ENCODE results near the gene IQCM.

Gene IQCM, protein sequence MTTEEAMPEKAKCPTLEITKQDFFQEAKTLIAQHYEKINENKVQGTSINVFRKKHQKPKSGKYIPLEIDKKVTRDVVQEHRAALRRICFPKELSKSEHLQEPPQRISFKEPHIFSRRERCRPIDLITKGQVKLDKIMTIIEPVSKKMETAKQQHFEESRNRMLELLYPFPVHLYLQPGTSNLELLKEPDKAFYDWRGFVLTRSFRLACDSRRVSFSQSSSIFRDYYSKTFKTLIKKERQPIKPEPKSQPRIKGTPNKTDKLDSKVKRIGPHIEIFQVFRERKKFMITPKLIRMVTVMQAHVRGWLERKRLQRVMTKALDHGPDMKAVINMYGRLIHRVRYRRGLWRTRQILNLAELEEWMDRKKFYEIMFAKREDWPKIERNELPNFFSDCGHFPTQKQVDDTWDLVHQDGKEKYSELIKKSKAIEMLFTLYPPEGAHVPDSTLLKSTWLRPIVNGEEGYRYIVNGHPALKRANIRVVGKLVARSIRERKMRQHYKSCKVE

DNA sequence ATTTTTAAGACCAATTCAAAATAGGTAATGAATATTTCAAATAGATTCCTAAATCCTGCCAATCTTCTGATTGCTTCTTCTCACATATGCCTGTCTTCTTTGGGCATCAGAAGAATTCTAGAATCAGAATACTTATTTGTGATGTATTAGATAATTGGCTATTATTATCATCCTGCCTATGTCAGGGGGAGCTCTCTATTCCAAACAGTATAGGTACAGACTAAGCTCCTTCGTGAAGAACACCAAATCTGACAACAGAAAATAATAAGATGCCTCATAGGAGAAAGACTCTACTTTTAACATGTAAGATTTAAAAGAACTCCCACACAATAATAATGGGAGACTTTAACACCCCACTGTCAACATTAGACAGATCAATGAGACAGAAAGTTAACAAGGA is at the start of gene IQCM:
Gene IQCM, minus strand, starts transcription at position 101 of the 400 bp plus-strand sequence. CDS start 73,152 bp downstream, outside the sequence.
- H3K9ac ChIP-seq (ENCODE audit: low read depth, low read length), result no peak within 1 kb of the TSS
- H3K9me3 ChIP-seq (ENCODE audit: control insufficient read depth, insufficient read depth, low read length), result no peaks in the 10 kb centered on the region
- no peak within 1 kb of the TSS for H3K4me3 ChIP-seq (ENCODE audit: low read depth, low read length)
- no peaks in the 10 kb centered on the region for H3K36me3 ChIP-seq (ENCODE audit: control insufficient read depth, insufficient read depth, low read length)
- H3K27me3 ChIP-seq (ENCODE audit: control insufficient read depth, insufficient read depth, low read length), result no peaks in the 10 kb centered on the region
- H3K4me1 ChIP-seq (ENCODE audit: control insufficient read depth, insufficient read depth, low read length), result no peaks in the 10 kb centered on the region

DNA sequence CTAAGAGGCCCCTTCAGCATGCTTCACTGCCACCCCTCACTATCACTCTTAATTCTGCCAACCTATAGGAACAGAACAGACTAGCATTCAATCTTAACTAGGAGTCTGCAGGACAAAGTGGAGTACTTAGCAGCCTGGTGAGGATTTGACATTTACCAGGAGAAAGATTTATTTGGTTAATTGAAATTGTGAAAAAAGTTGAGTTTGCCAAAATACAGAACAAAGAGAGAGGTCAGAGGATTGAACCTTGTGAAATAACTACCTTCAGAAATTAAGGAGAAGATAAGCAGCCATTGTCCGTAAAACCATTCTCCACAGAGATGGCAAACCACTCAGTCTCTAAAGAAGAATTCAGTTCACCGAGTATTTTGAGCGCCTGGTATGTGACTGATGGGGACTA is 41.8 kb upstream of the IQCM start:
- H3K27me3 ChIP-seq (ENCODE audit: control insufficient read depth, insufficient read depth, low read length), result no peaks in the 10 kb centered on the region
- H3K4me1 ChIP-seq (ENCODE audit: control insufficient read depth, insufficient read depth, low read length), result no peaks in the 10 kb centered on the region
- H3K4me3 ChIP-seq (ENCODE audit: low read depth, low read length), result no peak overlapping the region
- no peak overlapping the region for H3K9ac ChIP-seq (ENCODE audit: low read depth, low read length)
- H3K9me3 ChIP-seq (ENCODE audit: control insufficient read depth, insufficient read depth, low read length), result no peaks in the 10 kb centered on the region
- no peaks in the 10 kb centered on the region for H3K36me3 ChIP-seq (ENCODE audit: control insufficient read depth, insufficient read depth, low read length)

DNA sequence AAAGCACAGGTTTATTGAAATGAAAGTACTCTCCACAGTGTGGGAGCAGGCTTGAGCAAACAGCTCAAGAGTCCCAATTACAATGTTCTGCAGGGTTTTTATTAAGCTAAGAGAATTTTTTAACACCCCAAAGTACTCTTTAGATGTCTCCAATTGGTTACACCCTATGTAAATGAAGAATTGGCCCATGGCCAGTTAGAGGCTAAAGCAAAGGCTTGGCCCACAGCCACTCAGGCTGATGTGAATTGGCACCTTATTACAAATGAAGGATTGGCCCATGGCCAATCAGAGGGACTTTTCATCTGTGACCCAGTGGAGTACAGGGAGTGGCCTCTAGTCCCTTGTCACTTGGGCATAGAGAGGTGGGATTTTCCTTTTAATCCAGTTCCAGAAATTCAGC is 30.1 kb upstream of the IQCM start:
- no peak overlapping the region for H3K9ac ChIP-seq (ENCODE audit: low read depth, low read length)
- H3K4me3 ChIP-seq (ENCODE audit: low read depth, low read length), result no peak overlapping the region
- H3K36me3 ChIP-seq (ENCODE audit: control insufficient read depth, insufficient read depth, low read length), result no peaks in the 10 kb centered on the region
- H3K9me3 ChIP-seq (ENCODE audit: control insufficient read depth, insufficient read depth, low read length), result no peaks in the 10 kb centered on the region
- H3K27me3 ChIP-seq (ENCODE audit: control insufficient read depth, insufficient read depth, low read length), result no peaks in the 10 kb centered on the region
- H3K4me1 ChIP-seq (ENCODE audit: control insufficient read depth, insufficient read depth, low read length), result no peaks in the 10 kb centered on the region

DNA sequence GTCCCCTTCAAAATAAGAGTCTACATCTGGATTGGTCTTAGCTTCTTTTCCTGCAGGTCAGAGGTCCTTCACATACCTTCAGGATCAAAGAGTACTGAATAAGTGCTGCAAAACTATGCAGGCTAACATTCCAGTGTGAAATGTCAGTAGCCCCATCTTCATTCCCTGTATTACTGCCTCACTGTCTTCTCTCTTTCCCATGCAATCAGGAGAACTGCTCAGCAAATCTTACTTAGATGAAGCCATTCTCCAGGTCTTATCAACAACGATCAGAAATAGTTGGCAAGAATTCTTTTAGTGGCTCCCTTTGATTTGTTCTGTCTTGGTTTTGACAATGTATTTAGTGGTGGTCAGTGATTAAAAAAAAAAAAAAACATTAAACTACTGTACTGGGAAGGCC is 26.0 kb upstream of the IQCM start:
- Histone ChIP-seq H3K4me1 (ENCODE audit: control insufficient read depth, insufficient read depth, low read length) (no peaks in the 10 kb centered on the region), H3K9me3 (ENCODE audit: control insufficient read depth, insufficient read depth, low read length) (no peaks in the 10 kb centered on the region), H3K9ac (ENCODE audit: low read depth, low read length) (no peak overlapping the region), H3K36me3 (ENCODE audit: control insufficient read depth, insufficient read depth, low read length) (no peaks in the 10 kb centered on the region), H3K27me3 (ENCODE audit: control insufficient read depth, insufficient read depth, low read length) (no peaks in the 10 kb centered on the region), H3K4me3 (ENCODE audit: low read depth, low read length) (no peak overlapping the region)

DNA sequence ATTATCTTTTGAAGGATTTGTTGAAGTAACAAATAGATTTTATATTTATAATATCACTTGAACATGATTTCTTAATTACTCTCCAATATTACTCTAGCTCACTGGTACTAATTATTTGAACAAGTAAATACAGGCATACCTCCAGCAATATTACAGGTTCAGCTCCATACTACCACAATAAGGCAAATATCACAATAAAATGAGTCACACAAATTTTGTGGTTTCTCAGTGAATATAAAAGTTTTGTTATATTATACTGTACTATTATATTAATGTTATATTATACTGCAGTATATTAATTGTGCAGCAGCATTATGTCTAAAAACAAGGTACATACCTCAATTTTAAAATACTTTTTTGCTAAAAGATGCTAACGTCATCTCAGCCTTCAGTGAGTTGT is 22.4 kb upstream of the IQCM start:
- H3K4me1 ChIP-seq (ENCODE audit: control insufficient read depth, insufficient read depth, low read length), result no peaks in the 10 kb centered on the region
- H3K4me3 ChIP-seq (ENCODE audit: low read depth, low read length), result no peak overlapping the region
- no peaks in the 10 kb centered on the region for H3K36me3 ChIP-seq (ENCODE audit: control insufficient read depth, insufficient read depth, low read length)
- H3K9me3 ChIP-seq (ENCODE audit: control insufficient read depth, insufficient read depth, low read length), result no peaks in the 10 kb centered on the region
- no peak overlapping the region for H3K9ac ChIP-seq (ENCODE audit: low read depth, low read length)
- H3K27me3 ChIP-seq (ENCODE audit: control insufficient read depth, insufficient read depth, low read length), result no peaks in the 10 kb centered on the region

DNA sequence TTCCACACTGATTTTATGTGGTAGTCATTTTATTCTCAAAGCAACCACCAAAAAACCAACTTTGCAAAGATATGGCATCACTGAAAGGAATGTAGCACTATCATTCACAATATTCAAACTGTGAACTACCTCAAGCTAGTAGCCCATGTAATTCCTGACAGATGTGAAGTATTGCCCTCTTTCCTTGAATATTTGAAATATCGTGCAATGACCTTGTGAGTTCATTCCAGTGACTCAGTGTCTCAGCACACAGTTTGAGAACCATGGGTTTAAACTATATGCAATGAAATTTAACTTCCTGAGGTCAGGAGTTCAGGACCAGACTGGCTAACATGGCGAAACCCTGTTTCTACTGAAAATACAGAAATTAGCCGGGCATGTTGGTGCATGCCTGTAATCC is 20.9 kb upstream of the IQCM start:
- Histone ChIP-seq H3K9me3 (ENCODE audit: control insufficient read depth, insufficient read depth, low read length) (no peaks in the 10 kb centered on the region), H3K4me3 (ENCODE audit: low read depth, low read length) (no peak overlapping the region), H3K4me1 (ENCODE audit: control insufficient read depth, insufficient read depth, low read length) (no peaks in the 10 kb centered on the region), H3K36me3 (ENCODE audit: control insufficient read depth, insufficient read depth, low read length) (no peaks in the 10 kb centered on the region), H3K9ac (ENCODE audit: low read depth, low read length) (no peak overlapping the region), H3K27me3 (ENCODE audit: control insufficient read depth, insufficient read depth, low read length) (no peaks in the 10 kb centered on the region)

DNA sequence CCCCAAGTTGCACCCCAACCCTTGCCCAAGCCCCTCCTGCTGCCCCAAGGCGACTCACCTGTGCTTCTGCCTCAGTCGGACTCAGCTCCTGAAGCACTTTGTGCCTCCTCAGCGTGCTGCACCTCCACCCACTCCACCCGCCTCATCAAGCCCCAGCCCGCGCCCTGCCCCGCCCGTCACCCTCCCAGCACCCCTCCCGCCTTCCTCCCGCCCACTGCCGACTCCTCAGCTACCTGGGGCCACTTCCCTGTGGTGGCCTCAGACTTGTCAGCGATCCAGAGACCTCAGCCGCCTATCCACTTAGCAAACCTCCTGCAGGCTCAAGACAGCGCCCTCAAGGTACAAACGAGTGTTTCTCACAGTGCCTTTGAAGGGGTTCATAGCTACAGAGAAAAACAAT is 19.6 kb upstream of the IQCM start:
- H3K9me3 ChIP-seq (ENCODE audit: control insufficient read depth, insufficient read depth, low read length), result no peaks in the 10 kb centered on the region
- no peak overlapping the region for H3K9ac ChIP-seq (ENCODE audit: low read depth, low read length)
- no peak overlapping the region for H3K4me3 ChIP-seq (ENCODE audit: low read depth, low read length)
- no peaks in the 10 kb centered on the region for H3K36me3 ChIP-seq (ENCODE audit: control insufficient read depth, insufficient read depth, low read length)
- no peaks in the 10 kb centered on the region for H3K4me1 ChIP-seq (ENCODE audit: control insufficient read depth, insufficient read depth, low read length)
- no peaks in the 10 kb centered on the region for H3K27me3 ChIP-seq (ENCODE audit: control insufficient read depth, insufficient read depth, low read length)

DNA sequence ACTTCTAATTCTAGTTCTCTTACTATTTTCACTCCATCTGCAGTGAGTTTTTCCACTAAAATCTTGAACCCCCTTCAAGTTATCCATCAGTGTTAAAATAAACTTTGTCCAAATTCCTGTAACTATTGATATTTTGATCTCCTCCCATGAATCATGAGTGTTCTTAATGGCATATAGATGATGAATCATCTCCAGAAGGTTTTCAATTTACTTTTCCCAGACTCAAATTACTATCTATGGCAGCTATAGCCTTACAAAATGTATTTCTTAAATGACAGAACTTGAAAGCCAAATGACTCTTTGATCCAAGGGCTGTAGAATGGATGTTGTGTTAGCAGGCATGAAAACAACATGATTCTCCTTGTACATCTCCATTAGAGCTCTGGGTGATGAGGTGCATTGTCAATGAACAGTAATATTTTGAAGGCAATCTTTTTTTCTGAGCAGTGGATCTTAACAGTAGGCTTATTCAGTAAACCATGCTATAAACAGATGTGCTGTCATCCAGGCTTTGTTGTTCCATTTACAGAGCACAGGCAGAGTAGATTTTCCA is 16.1 kb upstream of the IQCM start:
- Histone ChIP-seq H3K36me3 (ENCODE audit: control insufficient read depth, insufficient read depth, low read length) (no peaks in the 10 kb centered on the region), H3K4me3 (ENCODE audit: low read depth, low read length) (no peak overlapping the region), H3K27me3 (ENCODE audit: control insufficient read depth, insufficient read depth, low read length) (no peaks in the 10 kb centered on the region), H3K9ac (ENCODE audit: low read depth, low read length) (no peak overlapping the region), H3K9me3 (ENCODE audit: control insufficient read depth, insufficient read depth, low read length) (no peaks in the 10 kb centered on the region), H3K4me1 (ENCODE audit: control insufficient read depth, insufficient read depth, low read length) (no peaks in the 10 kb centered on the region)

DNA sequence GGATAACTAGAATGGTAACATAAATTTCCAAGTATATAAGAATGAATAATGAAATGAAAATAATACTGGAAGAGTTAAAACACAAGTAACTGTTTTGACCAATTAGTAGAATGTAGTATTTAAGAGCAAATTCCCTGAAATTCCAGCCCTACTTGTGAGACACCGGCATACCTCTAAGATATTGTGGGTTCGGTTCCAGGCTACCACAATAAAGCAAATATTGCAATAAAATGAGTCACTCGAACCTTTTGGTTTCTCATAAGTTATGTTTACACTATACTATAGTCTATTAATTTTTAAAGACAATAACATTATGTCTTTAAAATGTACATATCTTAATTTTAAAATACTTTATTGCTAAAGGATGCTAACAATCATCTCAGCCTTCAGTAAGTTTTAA is 15.2 kb upstream of the IQCM start:
- Histone ChIP-seq H3K9me3 (ENCODE audit: control insufficient read depth, insufficient read depth, low read length) (no peaks in the 10 kb centered on the region), H3K36me3 (ENCODE audit: control insufficient read depth, insufficient read depth, low read length) (no peaks in the 10 kb centered on the region), H3K9ac (ENCODE audit: low read depth, low read length) (no peak overlapping the region), H3K27me3 (ENCODE audit: control insufficient read depth, insufficient read depth, low read length) (no peaks in the 10 kb centered on the region), H3K4me3 (ENCODE audit: low read depth, low read length) (no peak overlapping the region), H3K4me1 (ENCODE audit: control insufficient read depth, insufficient read depth, low read length) (no peaks in the 10 kb centered on the region)

DNA sequence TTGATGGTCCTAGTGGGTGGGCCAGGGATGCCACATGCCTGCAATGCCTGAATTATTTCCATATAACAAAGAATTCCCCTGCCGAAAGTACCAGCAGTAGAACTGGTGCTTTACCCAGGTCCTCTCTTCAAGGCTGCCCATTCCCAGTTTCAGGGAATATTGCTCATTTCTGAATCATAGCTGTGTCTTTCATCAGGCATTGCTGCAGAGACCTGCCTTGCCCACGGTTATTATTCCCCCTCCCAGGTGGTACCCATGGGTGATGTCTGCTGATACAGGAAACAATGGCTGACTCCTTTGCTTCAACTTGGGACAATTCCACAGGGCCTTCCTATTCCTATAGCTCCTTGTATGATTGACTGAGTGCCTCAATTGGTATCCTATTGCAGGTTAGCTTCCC is 9.7 kb upstream of the IQCM start:
- Histone ChIP-seq H3K36me3 (ENCODE audit: control insufficient read depth, insufficient read depth, low read length) (no peaks in the 10 kb centered on the region), H3K4me1 (ENCODE audit: control insufficient read depth, insufficient read depth, low read length) (no peaks in the 10 kb centered on the region), H3K9ac (ENCODE audit: low read depth, low read length) (no peak overlapping the region), H3K4me3 (ENCODE audit: low read depth, low read length) (no peak overlapping the region), H3K27me3 (ENCODE audit: control insufficient read depth, insufficient read depth, low read length) (no peaks in the 10 kb centered on the region), H3K9me3 (ENCODE audit: control insufficient read depth, insufficient read depth, low read length) (no peaks in the 10 kb centered on the region)

DNA sequence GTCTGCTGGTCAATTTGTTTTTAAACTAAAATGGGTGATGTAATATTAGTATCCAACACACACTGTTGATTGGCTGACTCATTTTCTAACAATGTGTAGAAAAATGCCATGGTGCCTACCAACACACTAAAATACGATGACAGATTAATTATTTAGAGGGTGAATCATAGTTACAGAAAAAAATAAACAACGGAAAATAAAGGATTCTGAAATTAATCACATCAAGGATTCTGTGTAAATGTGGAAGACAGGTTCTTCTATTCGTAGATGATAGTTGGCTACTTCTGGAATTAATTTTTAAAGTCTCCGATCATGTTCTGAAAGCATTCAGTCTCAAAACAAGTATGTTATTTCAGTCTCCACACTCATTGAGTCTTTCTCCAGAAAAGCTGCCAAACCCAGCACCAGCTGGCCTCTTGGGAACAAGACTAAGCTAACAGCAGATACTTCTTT is 8.2 kb upstream of the IQCM start:
- Histone ChIP-seq H3K27me3 (ENCODE audit: control insufficient read depth, insufficient read depth, low read length) (no peaks in the 10 kb centered on the region), H3K4me3 (ENCODE audit: low read depth, low read length) (no peak overlapping the region), H3K4me1 (ENCODE audit: control insufficient read depth, insufficient read depth, low read length) (no peaks in the 10 kb centered on the region), H3K36me3 (ENCODE audit: control insufficient read depth, insufficient read depth, low read length) (no peaks in the 10 kb centered on the region), H3K9me3 (ENCODE audit: control insufficient read depth, insufficient read depth, low read length) (no peaks in the 10 kb centered on the region), H3K9ac (ENCODE audit: low read depth, low read length) (no peak overlapping the region)

DNA sequence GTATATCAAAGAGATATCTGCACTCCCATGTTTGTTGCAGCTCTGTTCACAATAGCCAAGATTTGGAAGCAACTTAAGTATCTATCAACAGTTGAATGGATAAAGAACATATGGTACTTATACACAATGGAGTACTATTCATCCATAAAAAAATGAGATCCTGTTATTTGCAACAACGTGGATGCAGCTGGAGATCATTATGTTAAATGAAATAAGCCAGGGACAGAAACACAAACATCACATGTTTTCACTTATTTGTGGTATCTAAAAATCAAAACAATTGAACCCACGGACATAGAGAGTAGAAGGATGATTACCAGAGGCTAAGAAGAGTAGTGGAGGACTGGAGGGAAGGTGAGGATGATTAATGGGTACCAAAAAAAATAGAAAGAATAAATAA is 14.2 kb downstream of the IQCM start:
- no peaks in the 10 kb centered on the region for H3K4me1 ChIP-seq (ENCODE audit: control insufficient read depth, insufficient read depth, low read length)
- H3K36me3 ChIP-seq (ENCODE audit: control insufficient read depth, insufficient read depth, low read length), result no peaks in the 10 kb centered on the region
- no peaks in the 10 kb centered on the region for H3K9me3 ChIP-seq (ENCODE audit: control insufficient read depth, insufficient read depth, low read length)
- H3K27me3 ChIP-seq (ENCODE audit: control insufficient read depth, insufficient read depth, low read length), result no peaks in the 10 kb centered on the region
- H3K9ac ChIP-seq (ENCODE audit: low read depth, low read length), result no peak overlapping the region
- H3K4me3 ChIP-seq (ENCODE audit: low read depth, low read length), result no peak overlapping the region
